Cardiac fibroblast (primary cell): ENCODE measurements around the gene TRPM7.
A peak's percentile ranks its signal among the peaks of the same experiment; 100 is the strongest.

Source experiments
- DNase-seq, 2 donors: peaks; one replicate each; pipeline versions ENCODE4 v3.0.0 to v3.0.0-alpha.2; 2010; ENCODE audit warnings: low read depth in 2 of 2
- H3K4me3 ChIP-seq, 2 donors: replicated peaks in 1 of 2; 1 replicate in 1 of 2; 2 replicates in 1 of 2; pipeline ENCODE4 v1.5.1; 2011; ENCODE audit warnings: low read depth in 2 of 2, low read length in 2 of 2, mild to moderate bottlenecking in 2 of 2, moderate library complexity in 1 of 2
- CTCF ChIP-seq: IDR thresholded peaks from one replicate; pipeline ENCODE4 v1.5.1; 2011; ENCODE audit warnings: low read depth, mild to moderate bottlenecking, low read length, inconsistent platforms

The TRPM7 gene

GRCh38 chr15:50552238-50552637 lies 134.4 kb downstream of the TRPM7 start:
- no peak for DNase-seq
- TF ChIP-seq CTCF, result no peak
- H3K4me3 ChIP-seq, result no peak overlapping the region

DNA sequence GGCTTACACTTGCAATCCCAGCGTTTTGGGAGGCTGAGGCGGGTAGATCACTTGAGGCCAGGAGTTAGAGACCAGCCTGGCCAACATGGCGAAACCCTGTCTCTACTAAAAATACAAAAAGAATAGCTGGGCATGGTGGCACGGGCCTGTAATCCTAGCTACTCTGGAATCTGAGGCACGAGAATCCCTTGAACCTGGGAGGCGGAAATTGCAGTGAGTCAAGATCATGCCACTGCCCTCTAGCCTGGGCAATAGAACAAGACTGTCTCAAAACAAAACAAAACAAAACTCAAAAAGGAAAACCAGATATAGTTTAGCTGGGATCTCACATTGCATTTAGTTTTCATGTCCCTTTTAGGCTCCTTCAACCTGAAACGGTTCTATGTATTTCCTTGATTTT lies 137.3 kb downstream of the TRPM7 start:
- H3K4me3 ChIP-seq, result no peak overlapping the region
- TF ChIP-seq CTCF, result no peak
- DNase-seq, result peak in 1 of 2 donors; percentile 12

GRCh38 chr15:50546566-50546965 lies 140.0 kb downstream of the TRPM7 start, which contains the start of gene USP50:
Gene USP50, minus strand, starts transcription at chr15:50546666. Its CDS starts 141 bp downstream, at chr15:50546525.
- no peak for DNase-seq
- H3K4me3 ChIP-seq, result no peak within 1 kb of the TSS
- no peak for TF ChIP-seq CTCF

DNA sequence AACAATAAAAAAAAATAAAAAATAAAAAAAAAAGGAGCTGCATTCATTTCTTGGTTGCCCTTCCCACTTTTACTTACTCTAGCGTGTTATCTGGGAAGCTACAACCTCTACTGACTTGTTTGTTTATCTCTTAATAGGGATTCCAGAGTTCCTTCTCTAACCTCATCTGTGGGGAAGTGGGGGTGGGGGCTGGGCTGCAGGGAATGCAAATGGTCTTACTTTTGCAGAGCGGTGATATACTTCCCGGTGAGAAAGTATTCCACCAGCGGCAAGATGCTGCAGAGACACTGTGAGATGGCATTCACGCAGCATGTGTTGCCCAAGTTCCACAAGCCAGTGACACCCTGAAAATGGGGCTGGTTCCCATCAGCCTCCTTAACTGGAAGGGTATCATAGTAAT lies 142.2 kb downstream of the TRPM7 start:
- TF ChIP-seq CTCF, result no peak
- DNase-seq, result no peak
- no peak overlapping the region for H3K4me3 ChIP-seq

DNA sequence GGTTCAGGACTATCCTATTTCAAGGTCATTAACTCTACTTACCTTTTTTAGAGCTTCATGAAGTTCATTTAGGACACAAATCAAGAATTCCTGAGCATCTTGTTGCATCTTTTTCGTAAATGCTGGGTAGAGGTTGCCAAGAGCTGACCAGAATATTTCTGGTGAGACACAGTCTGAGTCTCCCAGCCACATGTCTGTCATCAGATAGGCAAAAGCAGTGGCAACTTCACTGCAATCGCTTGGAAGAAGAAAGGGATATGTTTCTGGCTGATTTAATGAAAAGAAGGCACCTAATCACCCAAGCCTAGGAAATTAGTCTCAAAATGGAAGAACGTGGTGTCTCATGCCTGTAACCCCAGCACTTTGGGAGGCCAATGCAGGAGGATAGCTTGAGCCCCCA lies 143.0 kb downstream of the TRPM7 start:
- DNase-seq, result peak in 1 of 2 donors; percentile 31
- no peak for TF ChIP-seq CTCF
- H3K4me3 ChIP-seq, result no peak overlapping the region

- DNase-seq, result peak; percentile 7 to 73
- no peak for TF ChIP-seq CTCF
- H3K4me3 ChIP-seq, result no peak overlapping the region
These were observed 143.7 kb downstream of the TRPM7 start for GRCh38 chr15:50542887-50543210.

DNA sequence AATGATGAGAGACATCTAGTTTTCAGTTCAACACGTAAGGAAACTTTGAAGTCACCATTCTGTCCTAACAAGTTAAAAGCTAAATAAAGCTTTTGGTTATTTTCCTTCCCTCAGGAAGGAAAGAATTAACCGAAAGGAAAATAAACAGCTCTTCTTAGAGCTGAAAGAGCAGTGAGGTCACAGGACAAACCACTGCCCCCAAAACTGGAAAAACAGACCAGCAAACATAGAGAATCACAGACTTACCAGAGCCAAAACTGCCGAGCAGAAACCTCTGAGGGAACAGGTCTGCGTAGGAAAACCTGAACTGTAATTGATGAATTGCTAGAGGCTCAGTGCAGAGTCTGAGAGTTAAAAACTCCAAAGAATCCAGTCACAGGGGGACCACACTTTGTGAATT lies 154.8 kb downstream of the TRPM7 start:
- TF ChIP-seq CTCF, result no peak
- H3K4me3 ChIP-seq, result no peak overlapping the region
- DNase-seq, result no peak
